Sigmoid colon (tissue), 7 donors: ENCODE data around the gene TUBAL3. TPM values are rescaled to one million over a fixed set of nuclear protein-coding genes. Genes with fewer than 3 reads are reported as not detected.

Source experiments
- DNase-seq: peaks from one replicate; pipeline ENCODE4 v3.0.0-alpha.2; 2019
- H3K27ac ChIP-seq, 4 donors: fragments of 200-600 bp; sonication (generic); one replicate each; pipeline ENCODE4 v1.5.1; 2016 to 2019; ENCODE audit warnings: mild to moderate bottlenecking in 1 of 4
- H3K27me3 ChIP-seq, 3 donors: fragments of 200-600 bp; sonication (generic); one replicate each; pipeline ENCODE4 v1.5.1; 2019; ENCODE audit warnings: mild to moderate bottlenecking in 1 of 3
- H3K36me3 ChIP-seq, 4 donors: fragments of 200-600 bp; sonication (generic); one replicate each; pipeline ENCODE4 v1.5.1; 2016 to 2019
- H3K4me1 ChIP-seq, 4 donors: fragments of 200-600 bp; sonication (generic); one replicate each; pipeline ENCODE4 v1.5.1; 2017 to 2019
- H3K4me3 ChIP-seq, 4 donors: fragments of 200-600 bp; sonication (generic); one replicate each; pipeline ENCODE4 v1.5.1; 2017 to 2019; ENCODE audit warnings: mild to moderate bottlenecking in 2 of 4, moderate library complexity in 1 of 4
- H3K9me3 ChIP-seq, 4 donors: fragments of 200-600 bp in 3 of 4; sonication (generic) in 3 of 4; one replicate each; pipeline versions ENCODE4 v1.5.1 to v1.6.1; 2013 to 2019
- EP300 ChIP-seq, 4 donors: sonication (generic); formaldehyde crosslinking; IDR thresholded peaks; one replicate each; pipeline ENCODE4 v1.6.1; 2017; ENCODE audit warnings: antibody characterized with exemption in 4 of 4
- POLR2A ChIP-seq, 2 donors: fragments of 450-650 bp; IDR thresholded peaks; one replicate each; pipeline ENCODE4 v1.6.1; 2016; ENCODE audit warnings: antibody characterized with exemption in 2 of 2, mild to moderate bottlenecking in 2 of 2, moderate library complexity in 2 of 2
- POLR2AphosphoS5 ChIP-seq, 4 donors: sonication (generic); formaldehyde crosslinking; IDR thresholded peaks; one replicate each; pipeline ENCODE4 v1.6.1; 2017; ENCODE audit warnings: antibody characterized with exemption in 4 of 4
- WGBS, 2 donors: extraction: QIAGEN DNeasy Blood & Tissue Kit; methylation state at CpG; one replicate each; pipeline ENCODE4 v1.1.7; 2013; 5-methylcytosine and 5-hydroxymethylcytosine counted together
- intact Hi-C: fragments of 100-400 bp; cut with DNase I; formaldehyde crosslinking; loops from one replicate; pipeline ENCODE4 v1.15.1; 2023
- polyA plus RNA-seq, 3 donors: library from polyadenylated mRNA; stranded (reverse); fragments of 200-250 nt; gene quantifications; one replicate each; pipeline ENCODE4 v1.2.3, GENCODE V29; 2013
- total RNA-seq, 4 donors: library from RNA; depleted of rRNA; stranded (reverse); fragments of >200 nt; gene quantifications; one replicate each; pipeline ENCODE4 v1.1.0, GENCODE V29; 2016
- TF ChIP-seq, protein P1 (sequence below), 4 experiments: fragments of 450-650 bp in 3 of 4; fragments of 200-600 bp in 1 of 4; IDR thresholded peaks; one replicate each; pipeline ENCODE4 v1.5.1; 2016 to 2019; ENCODE audit warnings: antibody characterized with exemption in 4 of 4, mild to moderate bottlenecking in 3 of 4, moderate library complexity in 2 of 4
- donor health status: healthy with polysubstance abuse.
- donor health status: Bipolar disorder and iron deficiency.
- donor health status: healthy.

TUBAL3 gene
- total and polyA plus RNA-seq, 7 donors, result 15.3 to 52.2 (median 40.8) TPM; not detected in 4

DNA sequence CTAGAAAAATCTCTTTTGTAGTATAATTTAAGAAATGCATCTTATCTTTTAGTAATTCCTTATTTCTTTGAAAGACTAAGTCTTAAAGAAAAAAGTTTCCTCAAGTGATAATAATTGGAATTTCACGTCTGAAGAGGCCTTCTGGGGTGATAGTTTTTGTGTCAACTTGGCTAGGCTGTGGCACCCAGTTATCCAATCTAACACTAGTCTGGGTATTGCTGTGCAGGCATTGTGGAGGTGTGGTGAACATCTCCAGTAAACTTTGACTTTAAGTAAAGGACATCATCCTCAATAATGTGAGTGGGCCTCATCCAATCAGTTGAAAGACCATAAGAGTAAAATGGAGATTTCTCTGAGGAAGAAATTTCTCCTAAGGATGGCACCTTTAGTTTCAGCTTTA, 2.3 kb upstream of the TUBAL3 start:
- no peaks in the 10 kb centered on the region for H3K36me3 ChIP-seq
- no peak overlapping the region for H3K4me3 ChIP-seq
- intact Hi-C loops, result no loop called here
- H3K9me3 ChIP-seq, result no peaks in the 10 kb centered on the region
- TF ChIP-seq POLR2A (IDR thresholded peaks at IDR 0.05) (no peak), POLR2AphosphoS5 (IDR thresholded peaks at IDR 0.05) (no peak), EP300 (IDR thresholded peaks at IDR 0.05) (no peak)
- TF ChIP-seq, protein P1, sequence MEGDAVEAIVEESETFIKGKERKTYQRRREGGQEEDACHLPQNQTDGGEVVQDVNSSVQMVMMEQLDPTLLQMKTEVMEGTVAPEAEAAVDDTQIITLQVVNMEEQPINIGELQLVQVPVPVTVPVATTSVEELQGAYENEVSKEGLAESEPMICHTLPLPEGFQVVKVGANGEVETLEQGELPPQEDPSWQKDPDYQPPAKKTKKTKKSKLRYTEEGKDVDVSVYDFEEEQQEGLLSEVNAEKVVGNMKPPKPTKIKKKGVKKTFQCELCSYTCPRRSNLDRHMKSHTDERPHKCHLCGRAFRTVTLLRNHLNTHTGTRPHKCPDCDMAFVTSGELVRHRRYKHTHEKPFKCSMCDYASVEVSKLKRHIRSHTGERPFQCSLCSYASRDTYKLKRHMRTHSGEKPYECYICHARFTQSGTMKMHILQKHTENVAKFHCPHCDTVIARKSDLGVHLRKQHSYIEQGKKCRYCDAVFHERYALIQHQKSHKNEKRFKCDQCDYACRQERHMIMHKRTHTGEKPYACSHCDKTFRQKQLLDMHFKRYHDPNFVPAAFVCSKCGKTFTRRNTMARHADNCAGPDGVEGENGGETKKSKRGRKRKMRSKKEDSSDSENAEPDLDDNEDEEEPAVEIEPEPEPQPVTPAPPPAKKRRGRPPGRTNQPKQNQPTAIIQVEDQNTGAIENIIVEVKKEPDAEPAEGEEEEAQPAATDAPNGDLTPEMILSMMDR (IDR thresholded peaks at IDR 0.05), result no peak
- peaks cover 0 to 4% (median 0%) of the 10 kb centered on the region in 3 donors for H3K27me3 ChIP-seq
- no peak overlapping the region for H3K27ac ChIP-seq
- 78 to 81% methylated on average over 1 of the region's 1 CpG for WGBS, 2 donors
- H3K4me1 ChIP-seq, result peaks cover 0 to 2% (median 0%) of the 10 kb centered on the region in 4 donors
- no peak for DNase-seq

DNA sequence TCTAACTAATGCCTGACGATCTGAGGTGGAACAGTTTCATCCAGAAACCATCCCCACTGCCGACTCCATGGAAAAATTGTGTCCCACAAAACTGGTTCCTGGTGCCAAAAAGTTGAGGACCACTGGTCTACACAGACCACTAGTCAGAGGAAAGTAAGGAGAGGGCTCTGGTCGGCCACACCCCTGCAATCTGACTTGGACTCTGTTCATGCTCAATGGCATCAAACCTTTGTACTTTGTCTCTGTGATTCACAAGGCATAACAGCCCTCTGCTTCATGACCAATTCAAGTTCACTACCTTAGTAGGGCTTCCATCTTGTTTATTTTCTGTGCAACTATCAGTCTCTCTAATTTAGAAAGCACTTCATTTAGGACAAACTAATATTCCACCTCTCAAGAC, 1.8 kb downstream of the TUBAL3 start:
- Histone ChIP-seq H3K36me3 (no peaks in the 10 kb centered on the region), H3K4me3 (no peak overlapping the region), H3K4me1 (no peaks in the 10 kb centered on the region), H3K27ac (no peak overlapping the region), H3K9me3 (no peaks in the 10 kb centered on the region), H3K27me3 (no peaks in the 10 kb centered on the region)
- intact Hi-C loops, result no loop called here
- WGBS, 2 donors, result 64 to 74% methylated on average over 3 of the region's 3 CpGs
- DNase-seq, result no peak
- TF ChIP-seq POLR2AphosphoS5 (IDR thresholded peaks at IDR 0.05), result no peak
- no peak for TF ChIP-seq EP300 (IDR thresholded peaks at IDR 0.05)
- TF ChIP-seq, protein P1 (IDR thresholded peaks at IDR 0.05), result no peak
- TF ChIP-seq POLR2A (IDR thresholded peaks at IDR 0.05), result no peak

DNA sequence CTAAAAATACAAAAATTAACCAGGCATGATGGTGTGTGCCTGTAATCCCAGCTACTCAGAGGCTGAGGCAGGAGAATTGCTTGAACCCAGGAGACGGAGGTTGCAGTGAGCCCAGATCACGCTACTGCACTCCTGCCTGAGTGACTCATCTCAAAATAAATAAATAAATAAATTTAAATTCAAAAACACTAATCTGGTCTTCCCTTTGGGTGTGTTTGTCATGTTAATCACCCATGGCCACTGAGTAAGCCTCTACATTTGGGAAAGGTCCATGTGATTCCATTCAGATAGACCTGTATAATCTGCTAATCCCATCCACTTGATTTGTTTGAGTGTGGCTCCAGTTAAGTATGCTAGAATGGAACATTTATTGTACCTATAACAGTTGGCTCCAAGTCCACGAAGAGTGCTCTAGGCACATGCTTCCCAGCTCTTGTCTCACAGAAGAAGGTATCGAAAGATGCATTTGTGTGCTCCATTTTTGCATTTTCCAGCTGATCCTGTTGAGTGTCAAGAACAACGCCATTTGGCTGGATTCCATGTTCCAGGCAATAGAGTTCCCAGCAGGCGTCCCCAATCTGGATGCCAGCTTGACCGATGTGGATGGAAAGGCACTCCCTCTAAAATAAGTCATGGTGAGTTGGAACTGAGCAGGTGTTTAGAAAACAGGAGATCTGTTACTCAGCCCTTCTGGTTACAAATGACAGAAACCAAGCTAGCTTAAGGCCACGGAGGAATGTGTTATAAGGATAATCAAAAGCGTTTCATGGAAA, 4.0 kb downstream of the TUBAL3 start:
- TF ChIP-seq EP300 (IDR thresholded peaks at IDR 0.05) (no peak), POLR2AphosphoS5 (IDR thresholded peaks at IDR 0.05) (no peak), POLR2A (IDR thresholded peaks at IDR 0.05) (no peak)
- TF ChIP-seq, protein P1 (IDR thresholded peaks at IDR 0.05), result no peak
- Histone ChIP-seq H3K27me3 (no peaks in the 10 kb centered on the region), H3K36me3 (no peaks in the 10 kb centered on the region), H3K27ac (no peak overlapping the region), H3K4me3 (no peak overlapping the region), H3K9me3 (no peaks in the 10 kb centered on the region), H3K4me1 (no peaks in the 10 kb centered on the region)
- 92 to 94% methylated on average over 9 of the region's 9 CpGs for WGBS, 2 donors
- no peak for DNase-seq
- intact Hi-C loops, result no loop called here

DNA sequence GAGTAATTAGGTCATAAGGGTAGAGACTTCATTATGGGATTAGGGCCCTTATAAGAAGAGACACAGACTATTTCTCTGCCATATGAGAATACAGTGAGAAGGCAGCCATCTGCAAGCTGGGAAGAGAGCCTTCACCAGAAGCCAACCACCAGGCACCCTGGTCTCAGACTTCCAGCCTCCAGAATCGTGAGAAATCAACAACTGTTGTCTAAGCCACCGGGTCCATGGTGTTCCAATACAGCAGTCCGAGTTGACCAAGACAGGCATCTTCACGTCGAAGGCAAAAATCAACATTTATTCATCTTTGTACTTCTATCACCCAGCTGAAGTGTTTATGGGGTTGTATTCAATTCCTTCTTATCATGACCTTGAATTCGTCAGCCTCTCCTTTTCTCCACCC, 5.3 kb downstream of the TUBAL3 start:
- DNase-seq, result no peak
- Histone ChIP-seq H3K27me3 (no peaks in the 10 kb centered on the region), H3K36me3 (no peaks in the 10 kb centered on the region), H3K9me3 (no peaks in the 10 kb centered on the region), H3K4me1 (no peaks in the 10 kb centered on the region), H3K27ac (no peak overlapping the region), H3K4me3 (no peak overlapping the region)
- TF ChIP-seq, protein P1 (IDR thresholded peaks at IDR 0.05), result no peak
- TF ChIP-seq EP300 (IDR thresholded peaks at IDR 0.05), result no peak
- TF ChIP-seq POLR2AphosphoS5 (IDR thresholded peaks at IDR 0.05), result no peak
- no peak for TF ChIP-seq POLR2A (IDR thresholded peaks at IDR 0.05)
- intact Hi-C loops, result no loop called here
- 70 to 77% methylated on average over 6 of the region's 6 CpGs for WGBS, 2 donors
